Activated CD8-positive, alpha-beta memory T cell treated with anti-CD3 and anti-CD28 coated beads for 48 hours (primary cell): ENCODE measurements around the gene GRIN1.
"Not testable (repeated sequence)": the region's sequence is repeated elsewhere in the genome, so short reads cannot be mapped to it uniquely, and the experiment has no call there.

Experiments used
- DNase-seq, 3 experiments: peaks; one replicate each; pipeline ENCODE4 v3.0.0-alpha.2; 2020; ENCODE audit warnings: low read depth in 2 of 3, low spot score in 2 of 3

The GRIN1 gene

GRCh38 chr9:137127301-137128157, 11.4 kb upstream of the GRIN1 start:
- no peak for DNase-seq

GRCh38 chr9:137128158-137128861, 10.6 kb upstream of the GRIN1 start:
- no peak for DNase-seq

- DNase-seq, result no peak
These were observed 10.0 kb upstream of the GRIN1 start for GRCh38 chr9:137128862-137129455.

- peak; percentile 69 to 84 (median 76) for DNase-seq
These were observed 9.3 kb upstream of the GRIN1 start for GRCh38 chr9:137129456-137130175.

GRCh38 chr9:137130176-137130755, 8.7 kb upstream of the GRIN1 start:
- DNase-seq, result no peak

- no peak for DNase-seq
These were observed 4.8 kb upstream of the GRIN1 start for GRCh38 chr9:137134191-137134590.

GRCh38 chr9:137135154-137135553, 3.8 kb upstream of the GRIN1 start:
- not testable (repeated sequence) for DNase-seq

- no peak for DNase-seq
These were observed 2.6 kb upstream of the GRIN1 start for GRCh38 chr9:137136261-137136880.

GRCh38 chr9:137136881-137137607, 1.9 kb upstream of the GRIN1 start:
- DNase-seq, result no peak

- DNase-seq, result no peak
These were observed 764 bp upstream of the GRIN1 start for GRCh38 chr9:137138058-137138721.

- DNase-seq, result no peak
These were observed 655 bp downstream of the GRIN1 start for GRCh38 chr9:137139468-137140150.

GRCh38 chr9:137140151-137141012, 1.4 kb downstream of the GRIN1 start:
- no peak for DNase-seq

- no peak for DNase-seq
These were observed 2.3 kb downstream of the GRIN1 start for GRCh38 chr9:137141050-137141810.

- no peak for DNase-seq
These were observed 3.3 kb downstream of the GRIN1 start for GRCh38 chr9:137141976-137142936.

- DNase-seq, result no peak
These were observed 4.5 kb downstream of the GRIN1 start for GRCh38 chr9:137143459-137143858.
